A549 (cell line): ENCODE data around the gene FUT7. TPM values are rescaled to one million over a fixed set of nuclear protein-coding genes. Genes with fewer than 3 reads are reported as not detected.
A peak's percentile ranks its signal among the peaks of the same experiment; 100 is the strongest.

ENCODE experiments used
- ATAC-seq, 2 experiments: fragments of 200-7000 bp in 1 of 2; fragments of >200 bp in 1 of 2; cut with Nextera tagmentation in 1 of 2; cut with Tn5 transposase in 1 of 2; 3 replicates each; pipeline versions ENCODE4 v1.8.0 to v1.9.1; 2018 to 2020; ENCODE audit warnings: mild to moderate bottlenecking in 1 of 2, moderate library complexity in 1 of 2
- CTCF ChIA-PET: fragments of 300-600 bp; sonication (Branson Sonifier 250); formaldehyde crosslinking; extraction: SDS; loops from one replicate; lab custom pipeline; 2021; ENCODE audit warnings: antibody characterized with exemption, inconsistent platforms; lab: Yijun Ruan, JAX
- POLR2A ChIA-PET: fragments of 350-600 bp; formaldehyde crosslinking; extraction: SDS; loops from one replicate; lab custom pipeline; 2021; ENCODE audit warnings: antibody characterized with exemption, inconsistent platforms; lab: Yijun Ruan, JAX
- DNase-seq, 2 experiments: peaks; one replicate each; pipeline versions ENCODE4 v3.0.0 to v3.0.0-alpha.2; 2011 to 2016; ENCODE audit warnings: low read depth in 1 of 2, low spot score in 1 of 2
- FAIRE-seq: peaks from 2 replicates; lab custom pipeline; 2011; peaks lifted over from hg19 to GRCh38; lab: Jason Lieb, UNC
- H3K27ac ChIP-seq, 2 experiments: fragments of >200 bp; sonication (Bioruptor Twin); formaldehyde crosslinking; 3 replicates each; pipeline ENCODE4 v1.5.1; 2016 to 2017
- H3K4me1 ChIP-seq: fragments of >200 bp; sonication (Bioruptor Twin); formaldehyde crosslinking; 3 replicates; pipeline ENCODE4 v1.6.1; 2016
- H3K4me2 ChIP-seq: fragments of >200 bp; sonication (Bioruptor Twin); formaldehyde crosslinking; 3 replicates; pipeline ENCODE4 v1.6.1; 2016
- H3K4me3 ChIP-seq: fragments of >200 bp; sonication (Bioruptor Twin); formaldehyde crosslinking; 3 replicates; pipeline ENCODE4 v1.5.1; 2016
- H3K9me3 ChIP-seq: fragments of >200 bp; sonication (Bioruptor Twin); formaldehyde crosslinking; 3 replicates; pipeline ENCODE4 v1.6.1; 2016
- BHLHE40 ChIP-seq: IDR thresholded peaks from 2 replicates; pipeline ENCODE4 v1.6.1; 2012; ENCODE audit warnings: low read depth, low read length, inconsistent platforms
- CEBPB ChIP-seq, 2 experiments: fragments of >200 bp in 1 of 2; sonication (Bioruptor Twin) in 1 of 2; formaldehyde crosslinking in 1 of 2; IDR thresholded peaks; 2 replicates each; pipeline ENCODE4 v1.6.1; 2012 to 2016
- CHD2 ChIP-seq: fragments of 150-350 bp; IDR thresholded peaks from 2 replicates; pipeline ENCODE4 v1.6.1; 2014; ENCODE audit warnings: low read length; ENCODE audit not compliant: partially characterized antibody
- EHF ChIP-seq: fragments of 250-450 bp; sonication (Bioruptor Pico); IDR thresholded peaks from 2 replicates; pipeline ENCODE4 v1.5.0; 2020; ENCODE audit warnings: mild to moderate bottlenecking
- ESRRA ChIP-seq: fragments of 150-350 bp; IDR thresholded peaks from 2 replicates; pipeline ENCODE4 v1.6.1; 2014; ENCODE audit warnings: mild to moderate bottlenecking, low read length, borderline replicate concordance
- FOSL2 ChIP-seq, 2 experiments: fragments of 450-650 bp in 1 of 2; fragments of >200 bp in 1 of 2; sonication (Bioruptor Twin) in 1 of 2; formaldehyde crosslinking; IDR thresholded peaks; 2 replicates each; pipeline versions ENCODE4 v1.5.0 to v1.6.1; 2016 to 2020; ENCODE audit warnings: mild to moderate bottlenecking in 1 of 2, moderate library complexity in 1 of 2
- HES2 ChIP-seq: fragments of >200 bp; sonication (Bioruptor Twin); formaldehyde crosslinking; IDR thresholded peaks from 2 replicates; pipeline ENCODE4 v1.6.1; 2016
- HEYL ChIP-seq: fragments of 250-450 bp; sonication (Bioruptor Pico); IDR thresholded peaks from 2 replicates; pipeline ENCODE4 v1.8.0; 2021; ENCODE audit warnings: mild to moderate bottlenecking, moderate library complexity
- MYC ChIP-seq: IDR thresholded peaks from 2 replicates; pipeline ENCODE4 v1.6.1; 2012; ENCODE audit warnings: mild to moderate bottlenecking, inconsistent platforms, low read length, improper control_type of control experiment, borderline replicate concordance
- NFE2L2 ChIP-seq: fragments of 150-350 bp; conservative IDR thresholded peaks from 2 replicates; pipeline ENCODE4 v1.6.1; 2014; ENCODE audit warnings: low read length
- NPAS2 ChIP-seq: fragments of 250-450 bp; sonication (Bioruptor Pico); IDR thresholded peaks from 2 replicates; pipeline ENCODE4 v1.8.0; 2022; ENCODE audit warnings: mild to moderate bottlenecking, moderate library complexity, borderline replicate concordance
- NR3C1 ChIP-seq: fragments of >200 bp; sonication (Bioruptor Twin); formaldehyde crosslinking; IDR thresholded peaks from 3 replicates; pipeline ENCODE4 v1.6.1; 2017
- POLR2AphosphoS2 ChIP-seq: conservative IDR thresholded peaks from 2 replicates; pipeline ENCODE4 v1.6.1; 2012; ENCODE audit warnings: low read length, improper control_type of control experiment, inconsistent platforms
- RAD21 ChIP-seq, 2 experiments: fragments of >200 bp in 1 of 2; sonication (Bioruptor Twin) in 1 of 2; formaldehyde crosslinking in 1 of 2; IDR thresholded peaks in 1 of 2; conservative IDR thresholded peaks in 1 of 2; 2 replicates in 1 of 2; 3 replicates in 1 of 2; pipeline ENCODE4 v1.6.1; 2012 to 2018; ENCODE audit warnings: inconsistent platforms in 1 of 2
- REST ChIP-seq: fragments of 200-600 bp; sonication (generic); IDR thresholded peaks from 2 replicates; pipeline ENCODE4 v1.6.1; 2016; ENCODE audit warnings: antibody characterized with exemption, mild to moderate bottlenecking, moderate library complexity
- RFX5 ChIP-seq: fragments of 450-650 bp; IDR thresholded peaks from 2 replicates; pipeline ENCODE4 v1.7.1; 2014; ENCODE audit warnings: antibody characterized with exemption, mild to moderate bottlenecking, moderate library complexity
- SMC3 ChIP-seq: fragments of >200 bp; sonication (Bioruptor Twin); formaldehyde crosslinking; IDR thresholded peaks from 3 replicates; pipeline ENCODE4 v1.6.1; 2018; ENCODE audit warnings: inconsistent platforms
- SREBF2 ChIP-seq: fragments of 450-650 bp; IDR thresholded peaks from 2 replicates; pipeline ENCODE4 v1.6.1; 2014; ENCODE audit warnings: mild to moderate bottlenecking, moderate library complexity
- TFCP2L1 ChIP-seq: fragments of 250-450 bp; sonication (Bioruptor Pico); IDR thresholded peaks from 2 replicates; pipeline ENCODE4 v1.5.0; 2021; ENCODE audit warnings: mild to moderate bottlenecking
- TP53 ChIP-seq: fragments of 250-450 bp; sonication (Bioruptor Pico); IDR thresholded peaks from 2 replicates; pipeline ENCODE4 v1.5.0; 2021; ENCODE audit warnings: mild to moderate bottlenecking, moderate library complexity
- ZFP36 ChIP-seq: fragments of 450-650 bp; IDR thresholded peaks from 2 replicates; pipeline ENCODE4 v1.6.1; 2014; ENCODE audit warnings: borderline replicate concordance; ENCODE audit not compliant: partially characterized antibody
- ZNF302 ChIP-seq: fragments of 250-450 bp; sonication (Bioruptor Pico); IDR thresholded peaks from 2 replicates; pipeline ENCODE4 v1.9.0; 2021; ENCODE audit warnings: inconsistent platforms, mild to moderate bottlenecking, moderate library complexity
- ZSCAN20 ChIP-seq: fragments of 250-450 bp; sonication (Bioruptor Pico); IDR thresholded peaks from 2 replicates; pipeline ENCODE4 v1.8.0; 2022; ENCODE audit warnings: mild to moderate bottlenecking, moderate library complexity
- WGBS: methylation state at CpG from one replicate; pipeline ENCODE4 v1.1.6; 2017; ENCODE audit errors: missing lambda C conversion rate; 5-methylcytosine and 5-hydroxymethylcytosine counted together
- polyA plus RNA-seq, 4 experiments: library from polyadenylated mRNA; depleted of rRNA in 3 of 4; stranded (reverse); fragments of >200 nt; fragmentation: RNase III in 1 of 4; extraction: RNeasy Plus Mini Kit Qiagen cat#74134 plus additional on column Dnase treatment in 1 of 4; gene quantifications; 2 replicates in 3 of 4; 3 replicates in 1 of 4; pipeline ENCODE4 v1.2.3, GENCODE V29; 2011 to 2017
- TF ChIP-seq, protein P1 (sequence below): fragments of >200 bp; sonication (Bioruptor Twin); formaldehyde crosslinking; IDR thresholded peaks from 3 replicates; pipeline ENCODE4 v1.5.1; 2016

Gene FUT7
- polyA plus RNA-seq, 2 of the 4 experiments (the other 2 are of a cell fraction), result not detected

- DNase-seq, result no peak
- H3K4me2 ChIP-seq, result no peak overlapping the region
- WGBS, result 98% methylated on average over 15 of the region's 40 CpGs
- no peak overlapping the region for H3K27ac ChIP-seq
- no peak for ATAC-seq
- TF ChIP-seq EHF (CRISPR knock-in tag) (no peak), FOSL2 (IDR thresholded peaks at IDR 0.05) (no peak), FOSL2 (CRISPR knock-in tag; IDR thresholded peaks at IDR 0.05) (no peak), CHD2 (no peak), TP53 (CRISPR knock-in tag) (no peak), ESRRA (no peak), NPAS2 (CRISPR knock-in tag) (no peak), SMC3 (no peak), ZNF302 (CRISPR knock-in tag) (no peak), REST (no peak), SREBF2 (no peak), RAD21 (conservative IDR thresholded peaks at IDR 0.05 in 1 of 2, IDR thresholded peaks at IDR 0.05 in 1 of 2) (no peak), BHLHE40 (no peak), RFX5 (no peak)
- no peak overlapping the region for H3K4me3 ChIP-seq
- no peak for FAIRE-seq
- ChIA-PET POLR2A (no interaction called here), CTCF (interaction anchor here (2.5 to 6.6 kb wide), 3 partner anchors 34 to 47 kb away, joined by 16 to 34 read pairs (median 29); partner anchors contain the start of gene ABCA2)
- H3K4me1 ChIP-seq, result peaks cover 58% of the 10 kb centered on the region
- peaks cover 3% of the 10 kb centered on the region; the same call in 1 of the 3 replicates for H3K9me3 ChIP-seq
Observed at GRCh38 chr9:136994888-136995230, 37.0 kb downstream of the FUT7 start.

DNA sequence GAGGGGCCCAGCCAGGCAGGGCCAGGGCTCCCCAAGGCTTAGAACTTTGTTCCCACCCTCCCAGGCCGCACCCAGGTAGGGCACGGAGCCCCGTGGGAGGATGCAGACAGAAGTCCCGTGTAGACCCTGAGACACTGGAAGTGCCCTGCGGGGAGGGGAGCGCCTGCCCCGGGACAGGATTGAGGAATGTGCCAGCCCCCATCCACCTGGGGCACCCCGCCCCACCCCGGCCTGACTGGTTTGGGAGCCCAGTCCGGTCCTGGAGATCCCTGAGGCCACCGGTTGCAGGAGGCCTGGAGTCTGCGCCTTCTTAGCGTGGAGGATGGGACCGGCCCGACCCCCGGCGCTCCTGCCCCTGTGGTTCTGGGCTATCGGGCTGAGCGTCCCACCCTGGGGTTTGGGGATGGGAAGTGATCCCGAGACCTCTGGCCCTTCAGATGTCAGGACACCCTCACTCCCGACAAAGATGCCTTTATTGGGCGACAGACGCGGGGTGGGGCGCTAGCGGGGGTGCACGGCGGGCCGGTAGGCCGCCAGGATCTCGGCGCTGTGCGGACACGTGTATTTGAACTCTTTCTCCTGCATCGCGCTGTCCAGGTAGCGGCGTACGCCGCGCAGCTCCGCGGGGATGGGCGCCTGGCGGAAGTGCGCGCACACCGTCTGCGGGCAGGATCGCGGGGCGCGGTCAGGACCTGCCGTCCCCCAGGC is 37.6 kb downstream of the FUT7 start:
- Histone ChIP-seq H3K4me3 (no peak overlapping the region), H3K27ac (no peak overlapping the region), H3K9me3 (peaks cover 3% of the 10 kb centered on the region; the same call in 1 of the 3 replicates), H3K4me2 (peak overlapping the region; percentile 95; the same call in 1 of the 3 replicates), H3K4me1 (peaks cover 58% of the 10 kb centered on the region)
- 92% methylated on average over 47 of the region's 54 CpGs for WGBS
- CTCF ChIA-PET, result interaction anchor here (0.6 to 6.6 kb wide), 7 partner anchors 8 to 268 kb away, joined by 3 to 34 read pairs (median 4); partner anchors contain the start of gene ABCA2
- DNase-seq (no peak), ATAC-seq (no peak), FAIRE-seq (no peak)
- TF ChIP-seq HES2 (no peak), NPAS2 (CRISPR knock-in tag) (no peak), MYC (no peak), ZNF302 (CRISPR knock-in tag) (no peak), ZSCAN20 (no peak), NFE2L2 (no peak), ZFP36 (no peak), CEBPB (IDR thresholded peaks at IDR 0.05) (no peak), POLR2AphosphoS2 (no peak), NR3C1 (no peak), HEYL (no peak), SMC3 (no peak), TFCP2L1 (no peak)
- TF ChIP-seq, protein P1, sequence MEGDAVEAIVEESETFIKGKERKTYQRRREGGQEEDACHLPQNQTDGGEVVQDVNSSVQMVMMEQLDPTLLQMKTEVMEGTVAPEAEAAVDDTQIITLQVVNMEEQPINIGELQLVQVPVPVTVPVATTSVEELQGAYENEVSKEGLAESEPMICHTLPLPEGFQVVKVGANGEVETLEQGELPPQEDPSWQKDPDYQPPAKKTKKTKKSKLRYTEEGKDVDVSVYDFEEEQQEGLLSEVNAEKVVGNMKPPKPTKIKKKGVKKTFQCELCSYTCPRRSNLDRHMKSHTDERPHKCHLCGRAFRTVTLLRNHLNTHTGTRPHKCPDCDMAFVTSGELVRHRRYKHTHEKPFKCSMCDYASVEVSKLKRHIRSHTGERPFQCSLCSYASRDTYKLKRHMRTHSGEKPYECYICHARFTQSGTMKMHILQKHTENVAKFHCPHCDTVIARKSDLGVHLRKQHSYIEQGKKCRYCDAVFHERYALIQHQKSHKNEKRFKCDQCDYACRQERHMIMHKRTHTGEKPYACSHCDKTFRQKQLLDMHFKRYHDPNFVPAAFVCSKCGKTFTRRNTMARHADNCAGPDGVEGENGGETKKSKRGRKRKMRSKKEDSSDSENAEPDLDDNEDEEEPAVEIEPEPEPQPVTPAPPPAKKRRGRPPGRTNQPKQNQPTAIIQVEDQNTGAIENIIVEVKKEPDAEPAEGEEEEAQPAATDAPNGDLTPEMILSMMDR, result no peak
- POLR2A ChIA-PET, result no interaction called here
